T-helper 17 cell (primary cell): ENCODE results near the gene GLP1R. TPM values are rescaled to one million over a fixed set of nuclear protein-coding genes. Genes with fewer than 3 reads are reported as not detected.

Source experiments
- total RNA-seq, 4 donors: library from RNA in 2 of 4; stranded (reverse) in 2 of 4; gene quantifications; one replicate each; pipeline ENCODE4 v1.2.3 and lab custom pipeline; 2022 to 2026

Gene GLP1R
- total RNA-seq, 2 donors from 2014 or later, result not detected

Other genes starting within 250 kb of the GLP1R start
- 10 to 100 TPM; 12.1 to 16.0 TPM for gene SAYSD1, start 66.4 kb downstream of the GLP1R start, total RNA-seq
- under 1 TPM; 0.78 to 0.87 TPM for gene KCNK5, start 180.7 kb downstream of the GLP1R start, total RNA-seq